NB4 (cell line): ENCODE data around the gene AVL9.
"Not testable (repeated sequence)": the region's sequence is repeated elsewhere in the genome, so short reads cannot be mapped to it uniquely, and the experiment has no call there.

ENCODE experiments used
- CTCF ChIP-seq: IDR thresholded peaks from one replicate; pipeline ENCODE4 v1.5.1; 2012; ENCODE audit warnings: low read depth, low read length
- MAX ChIP-seq: IDR thresholded peaks from 2 replicates; pipeline ENCODE4 v1.6.1; 2011; ENCODE audit warnings: low read depth, low read length

DNA sequence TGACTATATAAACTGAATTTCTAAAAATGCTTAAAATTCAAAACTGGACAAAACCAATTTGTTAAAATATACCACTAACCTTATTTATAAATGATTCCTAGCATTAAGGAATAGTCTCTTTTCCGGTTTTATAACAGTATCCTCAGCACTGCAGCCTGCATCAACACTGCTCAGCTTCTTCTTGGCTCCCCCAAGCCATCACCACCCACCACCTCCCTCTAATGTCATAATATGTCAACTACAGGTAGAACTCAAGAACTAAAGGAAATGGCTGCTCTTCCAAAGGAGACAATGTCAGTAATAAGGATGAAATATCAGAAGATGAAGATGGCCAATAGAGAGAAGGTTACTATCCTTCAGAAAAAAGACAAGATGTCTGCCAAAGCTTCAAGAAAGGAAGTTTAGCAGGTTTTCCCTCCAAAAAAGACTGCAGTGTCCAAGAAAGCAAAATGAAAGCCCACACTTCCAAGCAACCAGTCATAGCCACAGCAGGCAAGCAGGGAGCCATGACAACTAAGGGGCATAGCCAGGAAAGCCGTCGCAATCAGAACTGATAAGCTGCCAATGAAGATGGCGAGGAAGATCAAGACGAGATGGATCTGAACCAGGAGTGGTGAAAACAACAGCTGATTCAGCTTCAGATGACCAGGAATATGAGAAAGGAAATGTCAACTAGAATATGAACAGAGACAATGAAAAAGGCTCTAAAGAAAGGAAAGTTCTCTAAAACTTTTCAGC lies 141.6 kb downstream of the AVL9 start:
- TF ChIP-seq CTCF, MAX: not testable (repeated sequence)
